KMS-11 (cell line): ENCODE data around the gene PPP1R15B.

ENCODE experiments used
- H2AFZ ChIP-seq: fragments of 200-600 bp; sonication (generic); 2 replicates; pipeline ENCODE4 v1.6.1; 2016; ENCODE audit warnings: antibody characterized with exemption, mixed run types, low read depth
- H3K27ac ChIP-seq: fragments of 200-600 bp; sonication (generic); 2 replicates; pipeline ENCODE4 v1.6.1; 2016; ENCODE audit warnings: mild to moderate bottlenecking, mixed run types
- H3K27me3 ChIP-seq: fragments of 200-600 bp; sonication (generic); 2 replicates; pipeline ENCODE4 v1.6.1; 2017; ENCODE audit warnings: mild to moderate bottlenecking, low read depth, mixed run types, moderate library complexity; ENCODE audit not compliant: insufficient read depth
- H3K36me3 ChIP-seq: fragments of 200-600 bp; sonication (generic); 2 replicates; pipeline ENCODE4 v1.6.1; 2017; ENCODE audit warnings: mild to moderate bottlenecking, mixed run types; ENCODE audit not compliant: insufficient read depth
- H3K4me1 ChIP-seq: fragments of 200-600 bp; sonication (generic); 2 replicates; pipeline ENCODE4 v1.6.1; 2016; ENCODE audit warnings: mild to moderate bottlenecking, low read depth, mixed run types; ENCODE audit not compliant: poor library complexity, severe bottlenecking
- H3K4me2 ChIP-seq: fragments of 200-600 bp; sonication (generic); 2 replicates; pipeline ENCODE4 v1.7.0; 2016; ENCODE audit warnings: mild to moderate bottlenecking, mixed run types
- H3K4me3 ChIP-seq: fragments of 200-600 bp; sonication (generic); IDR thresholded peaks from 2 replicates; pipeline ENCODE4 v1.6.1; 2017; ENCODE audit warnings: low read depth, low read length, mixed read lengths; ENCODE audit not compliant: insufficient read depth
- H3K79me2 ChIP-seq: fragments of 200-600 bp; sonication (generic); 2 replicates; pipeline ENCODE4 v1.6.1; 2016; ENCODE audit warnings: low read depth, mixed run types; ENCODE audit not compliant: insufficient read depth
- H3K9ac ChIP-seq: fragments of 200-600 bp; sonication (generic); 2 replicates; pipeline ENCODE4 v1.6.1; 2016; ENCODE audit warnings: mild to moderate bottlenecking, mixed run types
- H4K20me1 ChIP-seq: fragments of 200-600 bp; sonication (generic); 2 replicates; pipeline ENCODE4 v1.6.1; 2016; ENCODE audit warnings: mild to moderate bottlenecking, mixed run types; ENCODE audit not compliant: insufficient read depth
- CTCF ChIP-seq: fragments of 200-600 bp; sonication (generic); conservative IDR thresholded peaks from 2 replicates; pipeline ENCODE4 v1.6.1; 2017; ENCODE audit warnings: low read depth, mild to moderate bottlenecking, antibody characterized with exemption, low read length, moderate library complexity, mixed read lengths

PPP1R15B gene

GRCh38 chr1:204416589-204417073 is 5.0 kb upstream of the PPP1R15B start:
- no peaks in the 10 kb centered on the region for H4K20me1 ChIP-seq
- H3K9ac ChIP-seq, result no peak overlapping the region
- TF ChIP-seq CTCF, result no peak
- H3K4me1 ChIP-seq, result peaks cover 5% of the 10 kb centered on the region
- H3K36me3 ChIP-seq, result no peaks in the 10 kb centered on the region
- no peak overlapping the region for H2AFZ ChIP-seq
- H3K4me2 ChIP-seq, result no peak overlapping the region
- H3K27me3 ChIP-seq, result no peaks in the 10 kb centered on the region
- no peak overlapping the region for H3K4me3 ChIP-seq
- no peak overlapping the region for H3K27ac ChIP-seq
- no peaks in the 10 kb centered on the region; the same call in 1 of the 2 replicates for H3K79me2 ChIP-seq

- no peak overlapping the region for H3K27ac ChIP-seq
These were observed 3.7 kb upstream of the PPP1R15B start for GRCh38 chr1:204415351-204415750.

GRCh38 chr1:204414016-204414415 is 2.4 kb upstream of the PPP1R15B start:
- peaks cover 17% of the 10 kb centered on the region for H4K20me1 ChIP-seq
- H3K79me2 ChIP-seq, result peaks cover 26% of the 10 kb centered on the region
- no peak overlapping the region for H3K4me3 ChIP-seq
- no peak overlapping the region for H3K9ac ChIP-seq
- peaks cover 5% of the 10 kb centered on the region for H3K4me1 ChIP-seq
- no peak overlapping the region for H2AFZ ChIP-seq
- H3K4me2 ChIP-seq, result no peak overlapping the region
- no peak overlapping the region for H3K27ac ChIP-seq
- no peak for TF ChIP-seq CTCF
- H3K36me3 ChIP-seq, result no peaks in the 10 kb centered on the region
- no peaks in the 10 kb centered on the region for H3K27me3 ChIP-seq

More at GRCh38 chr1:204415351-204415750, 3.7 kb upstream of the PPP1R15B start:
- no peak overlapping the region for H3K9ac ChIP-seq
- no peaks in the 10 kb centered on the region for H3K36me3 ChIP-seq
- H3K4me2 ChIP-seq, result no peak overlapping the region
- peaks cover 5% of the 10 kb centered on the region for H3K4me1 ChIP-seq
- peaks cover 13% of the 10 kb centered on the region for H3K79me2 ChIP-seq
- no peak for TF ChIP-seq CTCF
- peaks cover 4% of the 10 kb centered on the region for H4K20me1 ChIP-seq
- no peaks in the 10 kb centered on the region for H3K27me3 ChIP-seq
- H2AFZ ChIP-seq, result no peak overlapping the region
- no peak overlapping the region for H3K4me3 ChIP-seq

GRCh38 chr1:204413170-204413535 is 1.5 kb upstream of the PPP1R15B start:
- Histone ChIP-seq H4K20me1 (peaks cover 25% of the 10 kb centered on the region), H3K27me3 (no peaks in the 10 kb centered on the region), H3K36me3 (no peaks in the 10 kb centered on the region), H2AFZ (no peak overlapping the region), H3K27ac (no peak overlapping the region), H3K4me2 (no peak overlapping the region), H3K9ac (no peak overlapping the region), H3K79me2 (peaks cover 35% of the 10 kb centered on the region), H3K4me3 (no peak overlapping the region), H3K4me1 (peaks cover 5% of the 10 kb centered on the region)
- no peak for TF ChIP-seq CTCF
